ENCODE data around the gene CDC34. TPM values are rescaled to one million over a fixed set of nuclear protein-coding genes. Genes with fewer than 3 reads are reported as not detected.
"Not testable (repeated sequence)": the region's sequence is repeated elsewhere in the genome, so short reads cannot be mapped to it uniquely, and the experiment has no call there.

CDC34 gene
- total RNA-seq, 8 experiments from 2014 or later, result 40.0 to 116 (median 71.6) TPM

DNA sequence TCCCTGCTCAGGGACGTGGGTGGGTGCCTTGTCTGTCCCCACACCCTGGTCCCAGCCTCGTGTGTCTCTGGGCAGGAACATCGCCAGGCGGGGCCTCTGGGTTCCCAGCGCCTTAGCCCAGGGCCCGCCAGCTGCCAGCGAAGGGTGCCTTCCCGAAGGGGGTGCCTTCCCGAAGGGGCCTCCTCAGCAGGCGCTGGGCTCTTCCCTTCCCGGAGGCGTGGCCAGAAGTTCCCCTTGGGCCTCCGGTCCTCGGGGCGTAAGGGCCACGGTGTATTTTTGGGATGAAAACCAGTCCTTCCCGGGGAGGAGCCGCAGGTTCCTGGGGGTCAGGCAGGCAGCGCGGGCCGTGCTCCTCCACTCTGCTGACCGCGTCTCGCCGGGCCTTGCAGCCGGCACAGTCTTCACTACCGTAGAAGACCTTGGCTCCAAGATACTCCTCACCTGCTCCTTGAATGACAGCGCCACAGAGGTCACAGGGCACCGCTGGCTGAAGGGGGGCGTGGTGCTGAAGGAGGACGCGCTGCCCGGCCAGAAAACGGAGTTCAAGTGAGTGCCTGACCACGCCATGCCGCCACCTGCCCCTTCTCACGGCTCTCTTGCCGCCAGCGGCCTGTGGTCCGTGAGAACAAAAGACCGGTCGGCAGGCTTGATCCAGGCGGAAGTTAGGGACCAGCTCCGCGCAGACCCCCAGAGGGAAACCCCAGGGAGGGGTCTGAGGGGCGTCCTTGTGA lies 47.7 kb downstream of the CDC34 start:
- peaks cover 12 to 18% of the 10 kb centered on the region in 2 donors for H3K4me1 ChIP-seq (replicated peaks in 1 of 2)
- no peak for ATAC-seq (replicated peaks in 6 of 8)
- H3K4me3 ChIP-seq, result no peak overlapping the region
- no peak overlapping the region for H3K27ac ChIP-seq
- in situ Hi-C loops (cut with MboI; ENCODE audit: low pct_unique_long_range_greater_than_20kb in 2 of 9, low sequenced_read_pairs in 9 of 9, unreplicated experiment in 9 of 9), result loop anchor here in 2 of 9 experiments (25.0 kb wide), 1 partner anchor 158 kb away; no protein-coding TSS in a partner anchor
- 88 to 98% (median 96%) methylated on average over 9 to 22 of the region's 46 CpGs; no CpG with 5 or more reads in 7 of the 10 experiments for WGBS, 10 experiments

DNA sequence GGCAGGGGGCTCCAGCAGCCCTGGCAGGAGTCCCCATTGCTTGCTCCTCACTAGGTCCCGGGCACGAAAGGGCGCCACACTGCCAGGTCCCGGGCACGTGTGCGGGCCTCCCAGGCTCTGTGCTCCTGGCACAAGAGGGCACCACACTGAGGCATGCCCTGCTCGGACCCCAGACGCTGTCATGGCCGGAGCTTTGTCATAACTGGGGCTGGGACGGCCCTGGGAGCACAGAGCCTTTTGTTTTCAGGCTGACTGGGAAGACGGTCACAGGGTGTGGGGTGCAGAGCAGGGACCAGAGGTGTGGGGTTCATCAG lies 48.2 kb downstream of the CDC34 start:
- in situ Hi-C loops (cut with MboI; ENCODE audit: low pct_unique_long_range_greater_than_20kb in 2 of 9, low sequenced_read_pairs in 9 of 9, unreplicated experiment in 9 of 9), result loop anchor here in 2 of 9 experiments (25.0 kb wide), 1 partner anchor 158 kb away; no protein-coding TSS in a partner anchor
- no peak for ATAC-seq (replicated peaks in 6 of 8)
- peaks cover 8 to 13% of the 10 kb centered on the region in 2 donors for H3K4me1 ChIP-seq (replicated peaks in 1 of 2)
- H3K27ac ChIP-seq, result no peak overlapping the region
- no peak overlapping the region for H3K4me3 ChIP-seq
- WGBS, 10 experiments, result 100% methylated on average over 3 of the region's 11 CpGs; no CpG with 5 or more reads in 9 of the 10 experiments

DNA sequence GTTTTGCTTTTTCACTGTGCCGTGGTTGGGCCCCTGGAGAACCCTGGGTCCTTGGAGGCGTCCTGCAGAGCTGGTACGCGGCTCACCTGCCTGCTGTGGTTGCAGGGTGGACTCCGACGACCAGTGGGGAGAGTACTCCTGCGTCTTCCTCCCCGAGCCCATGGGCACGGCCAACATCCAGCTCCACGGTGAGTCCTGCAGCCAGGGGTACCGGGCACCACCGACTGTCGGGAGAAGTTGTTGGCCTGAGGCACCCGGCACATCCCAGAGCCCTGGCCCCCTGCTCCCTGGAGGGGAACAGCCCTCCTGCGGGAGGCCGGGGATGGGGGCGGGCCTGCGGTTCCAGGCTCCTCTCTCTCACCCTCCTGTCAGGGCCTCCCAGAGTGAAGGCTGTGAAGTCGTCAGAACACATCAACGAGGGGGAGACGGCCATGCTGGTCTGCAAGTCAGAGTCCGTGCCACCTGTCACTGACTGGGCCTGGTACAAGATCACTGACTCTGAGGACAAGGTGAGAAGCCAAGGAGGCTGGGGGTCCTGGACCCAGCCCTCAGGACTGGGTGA lies 48.8 kb downstream of the CDC34 start:
- in situ Hi-C loops (cut with MboI; ENCODE audit: low pct_unique_long_range_greater_than_20kb in 2 of 9, low sequenced_read_pairs in 9 of 9, unreplicated experiment in 9 of 9), result loop anchor here in 2 of 9 experiments (25.0 kb wide), 1 partner anchor 157 kb away; no protein-coding TSS in a partner anchor
- ATAC-seq (replicated peaks in 6 of 8), result no peak

DNA sequence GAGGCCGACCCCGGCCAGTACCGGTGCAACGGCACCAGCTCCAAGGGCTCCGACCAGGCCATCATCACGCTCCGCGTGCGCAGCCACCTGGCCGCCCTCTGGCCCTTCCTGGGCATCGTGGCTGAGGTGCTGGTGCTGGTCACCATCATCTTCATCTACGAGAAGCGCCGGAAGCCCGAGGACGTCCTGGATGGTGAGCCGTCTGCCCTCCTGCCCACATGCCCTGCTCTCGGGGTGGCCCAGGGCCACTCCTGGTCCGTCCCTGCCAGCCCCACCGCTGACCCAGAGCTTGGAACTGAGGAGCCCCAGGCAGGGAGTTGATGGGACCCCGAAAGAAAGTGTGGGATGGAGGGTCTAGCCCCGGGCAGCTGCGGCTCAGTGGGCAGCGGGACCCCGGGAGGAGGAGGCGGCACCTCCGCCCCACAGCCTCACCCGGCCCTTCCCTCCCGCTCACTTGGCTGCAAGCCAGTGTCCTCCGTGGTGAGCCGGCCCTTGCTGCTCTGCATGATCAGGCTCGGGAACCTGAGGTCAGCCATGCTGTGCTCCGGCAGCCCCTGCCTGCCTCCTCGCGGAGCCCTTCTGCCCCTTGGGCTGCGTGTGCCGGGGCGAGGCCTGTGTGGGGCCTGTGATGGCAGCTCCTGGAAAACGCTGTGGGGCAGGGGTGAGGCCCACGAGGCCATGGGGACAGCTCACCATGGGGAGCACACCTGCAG lies 50.0 kb downstream of the CDC34 start:
- H3K4me3 ChIP-seq, result no peak overlapping the region
- WGBS, 10 experiments, result 88 to 100% methylated on average over 2 to 8 of the region's 40 CpGs; no CpG with 5 or more reads in 8 of the 10 experiments
- peaks cover 0 to 3% of the 10 kb centered on the region in 2 donors for H3K4me1 ChIP-seq (replicated peaks in 1 of 2)
- no peak overlapping the region for H3K27ac ChIP-seq
- in situ Hi-C loops (cut with MboI; ENCODE audit: low pct_unique_long_range_greater_than_20kb in 2 of 9, low sequenced_read_pairs in 9 of 9, unreplicated experiment in 9 of 9), result loop anchor here in 2 of 9 experiments (25.0 kb wide), 1 partner anchor 156 kb away; no protein-coding TSS in a partner anchor
- no peak for ATAC-seq (replicated peaks in 6 of 8)

More for the DNA sequence above, 48.8 kb downstream of the CDC34 start:
- WGBS, 10 experiments, result 75 to 96% (median 87%) methylated on average over 2 to 9 of the region's 22 CpGs; no CpG with 5 or more reads in 5 of the 10 experiments
- H3K27ac ChIP-seq, result no peak overlapping the region
- H3K4me3 ChIP-seq, result no peak overlapping the region
- H3K4me1 ChIP-seq (replicated peaks in 1 of 2), result peaks cover 7 to 13% of the 10 kb centered on the region in 2 donors

DNA sequence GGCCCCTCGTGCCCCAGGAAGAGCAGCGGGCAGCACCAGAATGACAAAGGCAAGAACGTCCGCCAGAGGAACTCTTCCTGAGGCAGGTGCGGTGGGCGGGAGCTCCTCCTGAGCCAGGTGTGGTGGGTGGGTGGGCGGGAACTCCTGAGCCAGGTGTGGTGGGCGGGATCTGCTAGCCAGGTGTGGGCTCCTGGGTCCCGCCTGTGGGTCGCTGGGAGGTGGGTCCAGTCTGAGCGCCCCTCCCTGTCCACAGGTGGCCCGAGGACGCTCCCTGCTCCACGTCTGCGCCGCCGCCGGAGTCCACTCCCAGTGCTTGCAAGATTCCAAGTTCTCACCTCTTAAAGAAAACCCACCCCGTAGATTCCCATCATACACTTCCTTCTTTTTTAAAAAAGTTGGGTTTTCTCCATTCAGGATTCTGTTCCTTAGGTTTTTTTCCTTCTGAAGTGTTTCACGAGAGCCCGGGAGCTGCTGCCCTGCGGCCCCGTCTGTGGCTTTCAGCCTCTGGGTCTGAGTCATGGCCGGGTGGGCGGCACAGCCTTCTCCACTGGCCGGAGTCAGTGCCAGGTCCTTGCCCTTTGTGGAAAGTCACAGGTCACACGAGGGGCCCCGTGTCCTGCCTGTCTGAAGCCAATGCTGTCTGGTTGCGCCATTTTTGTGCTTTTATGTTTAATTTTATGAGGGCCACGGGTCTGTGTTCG lies 51.1 kb downstream of the CDC34 start:
- Histone ChIP-seq H3K4me3 (no peak overlapping the region), H3K4me1 (replicated peaks in 1 of 2) (peaks cover 0 to under 1% of the 10 kb centered on the region in 2 donors), H3K27ac (no peak overlapping the region)
- 7 to 100% (median 93%) methylated on average over 2 to 18 of the region's 31 CpGs; no CpG with 5 or more reads in 3 of the 10 experiments for WGBS, 10 experiments
- in situ Hi-C loops (cut with MboI; ENCODE audit: low pct_unique_long_range_greater_than_20kb in 2 of 9, low sequenced_read_pairs in 9 of 9, unreplicated experiment in 9 of 9), result loop anchor here in 2 of 9 experiments (25.0 kb wide), 1 partner anchor 155 kb away; no protein-coding TSS in a partner anchor
- no peak for ATAC-seq (replicated peaks in 6 of 8)

DNA sequence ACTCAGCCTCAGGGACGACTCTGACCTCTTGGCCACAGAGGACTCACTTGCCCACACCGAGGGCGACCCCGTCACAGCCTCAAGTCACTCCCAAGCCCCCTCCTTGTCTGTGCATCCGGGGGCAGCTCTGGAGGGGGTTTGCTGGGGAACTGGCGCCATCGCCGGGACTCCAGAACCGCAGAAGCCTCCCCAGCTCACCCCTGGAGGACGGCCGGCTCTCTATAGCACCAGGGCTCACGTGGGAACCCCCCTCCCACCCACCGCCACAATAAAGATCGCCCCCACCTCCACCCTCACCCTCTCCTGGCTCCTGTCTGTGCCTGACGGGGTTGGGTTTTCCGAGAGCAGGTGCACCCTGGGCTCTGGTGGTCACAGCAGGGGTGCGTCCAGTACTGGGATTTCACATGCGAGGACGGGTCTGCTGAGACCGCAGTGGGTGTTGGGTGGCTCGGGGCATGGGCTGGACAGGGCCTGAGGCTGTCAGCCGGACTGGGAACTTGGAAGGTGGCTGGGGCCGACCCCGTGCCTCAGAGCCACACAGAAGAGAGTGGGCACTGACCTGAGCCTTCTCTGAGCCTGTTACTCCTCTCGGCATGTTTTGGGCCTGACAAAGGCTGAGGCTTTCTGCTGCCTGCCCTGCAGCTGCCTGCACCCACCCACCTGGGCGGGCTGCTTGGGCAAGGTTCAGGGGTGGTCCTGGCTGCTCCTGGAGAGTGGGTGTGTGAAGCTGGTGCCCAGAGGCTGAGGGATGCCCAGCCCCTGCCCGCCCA lies 51.8 kb downstream of the CDC34 start:
- peaks cover 2 to 7% of the 10 kb centered on the region in 2 donors for H3K4me1 ChIP-seq (replicated peaks in 1 of 2)
- WGBS, 10 experiments, result 40 to 80% methylated on average over 1 of the region's 27 CpGs; no CpG with 5 or more reads in 8 of the 10 experiments
- no peak overlapping the region for H3K27ac ChIP-seq
- H3K4me3 ChIP-seq, result no peak overlapping the region
- in situ Hi-C loops (cut with MboI; ENCODE audit: low pct_unique_long_range_greater_than_20kb in 2 of 9, low sequenced_read_pairs in 9 of 9, unreplicated experiment in 9 of 9), result loop anchor here in 2 of 9 experiments (25.0 kb wide), 1 partner anchor 154 kb away; no protein-coding TSS in a partner anchor
- no peak for ATAC-seq (replicated peaks in 6 of 8)

DNA sequence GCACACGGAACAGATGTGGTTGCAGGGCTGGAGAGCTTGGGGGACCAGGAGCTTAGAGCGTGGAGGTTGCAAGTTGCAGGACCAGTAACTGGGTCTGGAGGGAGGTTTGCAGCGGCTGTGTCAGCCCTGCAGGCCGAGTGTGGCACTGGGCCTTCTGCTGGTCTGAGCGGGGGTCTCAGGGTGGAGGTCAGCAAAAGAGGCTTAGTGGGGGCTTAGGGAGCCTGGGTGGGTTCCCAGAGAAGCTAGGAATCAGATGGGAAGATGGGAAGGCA lies 52.3 kb downstream of the CDC34 start:
- WGBS, 10 experiments, result 93 to 100% methylated on average over 1 to 3 of the region's 5 CpGs; no CpG with 5 or more reads in 8 of the 10 experiments
- in situ Hi-C loops (cut with MboI; ENCODE audit: low pct_unique_long_range_greater_than_20kb in 2 of 9, low sequenced_read_pairs in 9 of 9, unreplicated experiment in 9 of 9), result loop anchor here in 2 of 9 experiments (25.0 kb wide), 1 partner anchor 153 kb away; no protein-coding TSS in a partner anchor
- Histone ChIP-seq H3K4me1 (replicated peaks in 1 of 2) (peaks cover 3 to 12% of the 10 kb centered on the region in 2 donors), H3K4me3 (no peak overlapping the region), H3K27ac (no peak overlapping the region)
- no peak for ATAC-seq (replicated peaks in 6 of 8)

DNA sequence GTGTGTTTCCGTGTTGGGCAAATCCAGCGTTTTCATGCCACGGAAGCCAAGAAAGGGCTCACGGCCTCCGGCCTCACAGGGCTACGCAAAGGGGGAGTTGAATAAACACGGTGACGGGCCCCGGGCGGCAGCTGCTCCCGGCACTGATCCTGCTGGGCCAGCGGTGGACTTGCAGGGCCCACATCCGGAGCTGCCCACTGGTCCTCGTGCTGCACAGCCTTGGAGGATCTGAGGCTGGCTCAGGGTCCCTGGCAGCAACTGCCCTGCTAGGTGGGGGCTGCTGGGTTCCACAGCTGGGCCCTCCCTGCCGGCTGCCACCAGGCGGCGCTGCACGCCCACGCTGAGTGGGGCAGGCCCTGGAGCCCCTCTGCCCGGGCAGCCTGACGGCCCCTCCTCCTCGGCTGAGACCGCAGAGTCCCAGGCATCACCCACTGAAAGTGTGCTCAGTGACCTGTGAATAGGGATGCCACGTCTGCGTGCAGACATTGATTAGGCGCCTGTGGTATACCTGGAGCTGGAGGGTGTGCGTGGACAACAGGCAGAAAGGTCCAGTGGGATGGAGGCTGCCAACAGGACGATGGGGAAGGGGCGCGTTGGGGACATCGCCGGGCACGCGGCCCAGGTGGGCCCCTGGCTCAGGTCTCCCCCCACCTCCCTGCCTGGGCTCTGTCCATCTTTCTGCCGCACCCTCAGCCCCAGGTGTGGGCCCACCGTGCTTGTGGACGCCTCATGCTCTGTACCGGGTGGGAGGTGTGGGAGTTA lies 52.9 kb downstream of the CDC34 start:
- 0 to 100% (median 47%) methylated on average over 2 to 12 of the region's 38 CpGs; no CpG with 5 or more reads in 5 of the 10 experiments for WGBS, 10 experiments
- no peak overlapping the region for H3K27ac ChIP-seq
- H3K4me3 ChIP-seq, result no peak overlapping the region
- peaks cover 6 to 16% of the 10 kb centered on the region in 2 donors for H3K4me1 ChIP-seq (replicated peaks in 1 of 2)
- in situ Hi-C loops (cut with MboI; ENCODE audit: low pct_unique_long_range_greater_than_20kb in 2 of 9, low sequenced_read_pairs in 9 of 9, unreplicated experiment in 9 of 9), result loop anchor here in 2 of 9 experiments (25.0 kb wide), 1 partner anchor 153 kb away; no protein-coding TSS in a partner anchor
- ATAC-seq (replicated peaks in 6 of 8), result peak; percentile 28 to 73 (median 62)

DNA sequence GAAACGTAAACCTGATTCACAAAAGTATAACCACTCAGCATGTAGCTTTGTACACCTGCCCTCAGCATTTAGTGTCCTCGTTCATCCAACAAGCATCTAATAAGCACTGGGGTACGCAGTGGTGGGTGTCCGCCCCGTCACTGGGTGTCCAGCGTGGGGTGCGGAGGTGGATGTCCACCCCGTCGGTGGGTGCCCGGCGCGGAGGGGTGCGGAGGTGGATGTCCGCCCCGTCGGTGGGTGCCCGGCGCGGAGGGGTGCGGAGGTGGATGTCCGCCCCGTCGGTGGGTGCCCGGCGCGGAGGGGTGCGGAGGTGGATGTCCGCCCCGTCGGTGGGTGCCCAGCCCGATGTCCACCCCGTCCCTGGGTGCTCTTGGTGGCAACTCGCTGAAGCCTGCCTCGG lies 53.6 kb downstream of the CDC34 start:
- H3K27ac ChIP-seq; ATAC-seq (replicated peaks in 6 of 8); H3K4me3 ChIP-seq: not testable (repeated sequence)
- in situ Hi-C loops (cut with MboI; ENCODE audit: low pct_unique_long_range_greater_than_20kb in 2 of 9, low sequenced_read_pairs in 9 of 9, unreplicated experiment in 9 of 9), result loop anchor here in 2 of 9 experiments (25.0 kb wide), 1 partner anchor 152 kb away; no protein-coding TSS in a partner anchor
- H3K4me1 ChIP-seq (replicated peaks in 1 of 2), result peaks cover 7 to 17% of the 10 kb centered on the region in 2 donors
- WGBS, 10 experiments, result 60 to 100% (median 100%) methylated on average over 1 to 2 of the region's 34 CpGs; no CpG with 5 or more reads in 7 of the 10 experiments

DNA sequence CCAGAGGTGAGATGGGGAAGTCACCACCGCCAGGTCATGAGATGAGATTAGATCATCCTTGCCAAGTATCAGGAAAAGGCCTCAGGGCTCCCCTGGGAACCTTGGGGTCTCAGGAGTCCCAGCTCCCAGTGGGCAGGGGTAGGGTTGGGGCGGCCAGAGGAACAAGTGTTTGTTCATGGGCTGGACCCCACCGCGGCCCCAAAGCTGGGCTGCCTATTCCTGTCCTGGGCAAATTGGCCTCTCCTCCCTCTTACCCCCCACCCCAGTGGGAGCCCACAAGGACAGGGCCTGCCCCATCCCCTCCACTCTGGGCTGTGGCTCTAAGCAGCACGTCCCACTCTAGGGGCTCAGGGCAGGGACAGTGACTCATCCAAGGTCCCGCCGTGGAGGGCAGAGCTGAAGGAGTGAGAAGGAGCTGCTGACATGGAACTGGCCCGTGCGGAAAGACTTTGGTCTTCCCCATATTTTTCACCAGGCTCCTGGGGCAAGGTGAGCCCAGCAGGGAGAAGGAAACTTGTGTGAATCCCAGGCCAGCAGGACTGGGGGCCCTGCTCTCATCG lies 54.1 kb downstream of the CDC34 start:
- WGBS, 10 experiments, result 33% methylated on average over 1 of the region's 10 CpGs; no CpG with 5 or more reads in 9 of the 10 experiments
- in situ Hi-C loops (cut with MboI; ENCODE audit: low pct_unique_long_range_greater_than_20kb in 2 of 9, low sequenced_read_pairs in 9 of 9, unreplicated experiment in 9 of 9), result loop anchor here in 2 of 9 experiments (25.0 kb wide), 1 partner anchor 152 kb away; no protein-coding TSS in a partner anchor
- no peak for ATAC-seq (replicated peaks in 6 of 8)
- Histone ChIP-seq H3K27ac (no peak overlapping the region), H3K4me3 (no peak overlapping the region), H3K4me1 (replicated peaks in 1 of 2) (peaks cover 7 to 22% of the 10 kb centered on the region in 2 donors)

All from motor neuron (in vitro differentiated cells).